GM12892 (cell line): ENCODE measurements around the gene ZNF185.

Experiments
- POLR2A ChIP-seq: IDR thresholded peaks from 2 replicates; pipeline ENCODE4 v1.6.1; 2011; ENCODE audit warnings: low read depth, low read length, control low read depth
- POLR2AphosphoS5 ChIP-seq: IDR thresholded peaks from 2 replicates; pipeline ENCODE4 v1.6.1; 2011; ENCODE audit warnings: low read depth, low read length, control low read depth
- TAF1 ChIP-seq: IDR thresholded peaks from 2 replicates; pipeline ENCODE4 v1.6.1; 2011; ENCODE audit warnings: low read depth, mild to moderate bottlenecking, control low read depth, low read length, borderline replicate concordance

DNA sequence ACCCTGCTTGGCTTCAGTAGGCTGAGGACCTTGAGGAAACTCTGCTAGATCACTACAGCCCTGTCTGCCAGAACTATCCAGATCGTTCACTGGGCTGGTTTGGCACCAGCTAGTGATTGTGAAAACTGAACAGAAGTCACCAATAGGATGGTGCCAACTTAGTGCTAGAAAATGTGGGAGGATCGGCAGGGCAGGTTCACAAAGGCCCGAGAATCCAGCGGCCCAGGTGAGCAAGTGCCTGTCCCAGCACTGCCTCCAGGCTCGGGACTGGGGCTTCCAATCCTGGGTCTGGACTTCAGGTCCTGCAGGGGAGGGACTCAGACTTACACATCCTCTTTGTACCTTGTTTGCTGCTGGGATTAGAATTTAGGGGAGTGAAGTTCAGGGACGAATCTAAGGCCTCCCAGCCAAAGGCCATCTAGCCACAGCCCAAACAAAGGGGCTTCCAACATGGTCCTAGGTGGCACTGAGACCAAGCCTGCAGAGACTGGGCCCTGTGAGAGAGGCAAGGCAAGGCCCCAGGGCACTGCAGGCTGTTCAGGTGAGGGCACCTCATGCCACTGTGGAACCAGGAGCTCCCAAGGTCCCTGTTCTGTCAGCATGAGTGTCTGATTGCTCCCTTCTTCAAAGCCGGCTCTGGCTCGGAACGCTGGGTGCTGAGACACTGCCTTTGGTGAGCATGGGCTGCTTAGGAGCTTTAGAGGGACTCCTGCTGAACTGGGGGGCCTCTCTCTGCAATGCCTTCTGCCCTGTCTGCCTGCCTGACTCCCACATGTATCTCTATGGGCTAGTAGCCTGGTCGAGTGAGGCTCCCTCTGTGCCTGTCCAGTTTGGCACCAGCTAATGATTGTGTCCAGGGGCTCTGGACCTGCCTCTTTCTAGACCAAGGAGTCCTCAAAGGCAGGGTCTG, 20.7 kb upstream of the ZNF185 start:
- no peak for TF ChIP-seq POLR2A
- TF ChIP-seq TAF1, result no peak
- no peak for TF ChIP-seq POLR2AphosphoS5
